ENCODE results near the gene DLX1.
"Not testable (repeated sequence)": the region's sequence is repeated elsewhere in the genome, so short reads cannot be mapped to it uniquely, and the experiment has no call there.

The DLX1 gene

GRCh38 chr2:172114579-172114978 is 29.3 kb downstream of the DLX1 start:
- DNase-seq (ENCODE audit: low read depth), result no peak

- DNase-seq (ENCODE audit: low read depth), result no peak
These were observed 30.8 kb downstream of the DLX1 start for GRCh38 chr2:172116107-172116506.

- no peak for DNase-seq (ENCODE audit: low read depth)
These were observed 33.8 kb downstream of the DLX1 start for GRCh38 chr2:172119089-172119488.

- DNase-seq (ENCODE audit: low read depth), result no peak
These were observed 34.8 kb downstream of the DLX1 start for GRCh38 chr2:172120118-172120517.

GRCh38 chr2:172128484-172128883 is 43.2 kb downstream of the DLX1 start:
- no peak for DNase-seq (ENCODE audit: low read depth)

- no peak for DNase-seq (ENCODE audit: low read depth)
These were observed 44.1 kb downstream of the DLX1 start for GRCh38 chr2:172129404-172129803.

- DNase-seq (ENCODE audit: low read depth), result no peak
These were observed 46.6 kb downstream of the DLX1 start for GRCh38 chr2:172131713-172132555.

GRCh38 chr2:172134270-172134669 is 49.0 kb downstream of the DLX1 start:
- DNase-seq (ENCODE audit: low read depth), result no peak

GRCh38 chr2:172135446-172135845 is 50.1 kb downstream of the DLX1 start:
- DNase-seq (ENCODE audit: low read depth), result no peak

- no peak for DNase-seq (ENCODE audit: low read depth)
These were observed 51.8 kb downstream of the DLX1 start for GRCh38 chr2:172137109-172137508.

GRCh38 chr2:172137943-172138342 is 52.6 kb downstream of the DLX1 start:
- DNase-seq (ENCODE audit: low read depth), result no peak

GRCh38 chr2:172138727-172139126 is 53.4 kb downstream of the DLX1 start:
- not testable (repeated sequence) for DNase-seq (ENCODE audit: low read depth)

Data from CMK (cell line).